GM18519 (cell line): ENCODE data around the gene SHOX.

Source experiments
- ATAC-seq: cut with Tn5 transposase; IDR thresholded peaks from one replicate; pipeline ENCODE4 v1.9.1; 2021; ENCODE audit warnings: mild to moderate bottlenecking, moderate library complexity; ENCODE audit not compliant: unreplicated experiment, low FRiP score

SHOX gene

DNA sequence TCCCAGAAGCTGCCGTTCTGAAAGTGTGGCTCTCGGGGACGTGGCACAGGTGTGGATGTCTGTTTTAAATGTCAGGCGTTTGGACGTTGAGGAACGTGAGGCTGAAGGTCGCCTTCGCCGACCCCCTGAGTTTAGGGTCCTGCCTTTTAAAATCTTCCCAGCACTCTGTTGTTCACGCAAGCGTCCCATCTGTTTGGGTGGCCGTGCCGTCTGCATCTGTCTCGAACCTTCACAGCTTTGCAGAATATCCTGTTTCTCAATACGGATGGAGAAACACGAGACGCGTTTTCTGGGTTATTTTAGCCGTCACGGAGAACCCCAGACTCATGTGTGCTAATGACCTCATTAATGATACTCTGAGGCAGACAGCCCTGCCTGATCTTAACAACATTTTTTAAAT lies 31.5 kb downstream of the SHOX start:
- ATAC-seq: no peak

DNA sequence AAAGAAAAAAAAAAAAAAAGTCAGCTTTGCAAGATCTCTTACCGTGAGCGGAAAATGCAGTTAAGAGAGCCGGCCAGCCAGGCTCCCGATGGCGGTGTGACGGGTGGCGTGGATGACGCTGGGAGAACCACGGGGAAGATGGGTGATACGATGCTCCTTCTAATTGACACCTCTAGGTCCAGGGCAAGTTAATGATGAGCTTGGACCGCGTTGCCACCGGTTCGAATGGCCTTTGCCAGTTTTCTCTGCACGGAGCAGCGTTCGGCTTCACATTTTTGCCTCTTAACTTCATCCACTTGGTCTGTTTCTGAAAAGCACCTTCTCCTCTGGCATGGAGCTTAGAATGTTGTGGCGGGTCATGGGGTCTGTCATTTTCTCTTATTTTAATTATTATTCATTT lies 33.2 kb downstream of the SHOX start:
- ATAC-seq: no peak

DNA sequence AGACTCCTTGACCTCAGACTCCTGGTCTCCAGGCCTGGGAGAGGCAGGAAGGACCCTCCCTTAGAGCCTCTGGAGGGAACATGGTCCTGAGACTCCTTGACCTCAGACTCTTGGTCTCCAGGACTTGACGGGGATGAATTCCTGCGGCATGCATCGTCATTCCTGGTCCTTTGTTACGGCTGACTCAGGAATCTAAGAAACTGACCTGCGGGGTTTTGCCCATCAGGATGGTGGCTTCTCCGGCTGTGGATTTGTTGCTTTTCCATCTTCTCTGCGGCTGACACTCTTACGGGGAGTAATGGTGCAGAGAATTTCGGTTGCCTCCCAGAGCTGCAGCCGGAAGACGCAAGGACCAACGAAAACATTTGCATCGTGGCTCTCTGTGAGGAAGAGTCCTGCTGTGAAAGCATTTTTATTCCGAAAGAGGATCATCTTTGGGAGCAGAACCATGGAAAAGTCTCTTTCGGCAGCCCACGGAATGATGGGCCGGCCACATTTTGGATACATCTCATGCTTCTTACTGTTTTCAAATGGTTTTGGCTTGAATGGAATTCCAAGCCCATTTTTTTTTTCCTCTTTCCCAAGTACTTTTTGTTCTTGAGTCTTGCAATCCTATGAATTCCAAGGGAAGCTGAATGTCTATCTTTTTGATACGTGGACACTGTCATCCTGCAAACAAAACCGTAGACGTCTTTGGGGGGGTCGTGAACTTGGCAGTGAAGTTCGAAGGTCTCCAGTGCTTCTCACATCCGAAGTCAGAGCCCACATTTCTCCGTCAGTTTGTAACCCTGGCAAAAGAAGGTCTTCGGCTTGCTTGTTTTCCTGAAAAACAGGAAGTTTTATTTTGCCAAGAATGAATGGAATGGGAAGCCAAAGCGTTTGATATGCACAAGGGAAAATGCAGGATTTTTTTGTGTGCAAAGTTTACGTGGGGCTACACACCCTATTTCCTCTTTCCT lies 36.5 kb downstream of the SHOX start:
- no peak for ATAC-seq

DNA sequence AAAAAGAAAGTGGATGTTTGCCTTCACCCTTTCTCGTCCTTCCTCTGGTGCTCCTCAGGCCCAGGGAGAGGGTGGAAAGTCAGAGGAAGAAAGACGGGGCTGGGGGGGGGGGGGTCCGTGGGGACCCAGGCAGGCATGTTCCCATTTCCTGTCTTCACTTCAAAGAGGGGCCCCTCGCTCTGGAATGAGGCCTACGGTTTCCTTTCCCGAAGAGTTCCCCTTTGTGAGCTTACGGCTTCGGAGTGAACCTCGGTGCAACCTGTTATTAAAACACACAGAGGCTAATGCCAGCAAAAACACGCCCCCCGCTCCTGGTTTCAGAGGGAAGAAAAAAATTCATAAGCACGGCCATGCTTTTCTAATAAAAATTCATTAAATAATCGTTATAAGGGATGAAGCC lies 40.1 kb downstream of the SHOX start:
- ATAC-seq: no peak

DNA sequence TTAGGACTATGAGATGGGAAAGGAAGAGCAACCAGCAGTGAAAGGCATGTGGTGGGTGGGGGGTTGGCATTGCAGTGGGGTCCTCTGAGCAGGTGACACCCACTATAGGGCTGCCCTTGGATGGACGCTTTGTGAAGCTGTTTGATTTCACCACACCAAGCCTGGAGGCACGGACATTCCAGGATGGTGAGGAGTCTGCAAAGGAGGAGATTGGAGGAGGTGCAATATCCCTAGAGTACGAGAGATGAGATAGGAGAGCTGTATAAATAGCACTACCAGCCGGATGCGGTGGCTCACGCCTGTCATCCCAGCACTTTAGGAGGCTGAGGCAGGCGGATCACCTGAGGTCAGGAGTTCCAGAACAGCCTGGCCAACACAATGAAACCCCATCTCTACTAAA lies 42.3 kb downstream of the SHOX start:
- no peak for ATAC-seq

DNA sequence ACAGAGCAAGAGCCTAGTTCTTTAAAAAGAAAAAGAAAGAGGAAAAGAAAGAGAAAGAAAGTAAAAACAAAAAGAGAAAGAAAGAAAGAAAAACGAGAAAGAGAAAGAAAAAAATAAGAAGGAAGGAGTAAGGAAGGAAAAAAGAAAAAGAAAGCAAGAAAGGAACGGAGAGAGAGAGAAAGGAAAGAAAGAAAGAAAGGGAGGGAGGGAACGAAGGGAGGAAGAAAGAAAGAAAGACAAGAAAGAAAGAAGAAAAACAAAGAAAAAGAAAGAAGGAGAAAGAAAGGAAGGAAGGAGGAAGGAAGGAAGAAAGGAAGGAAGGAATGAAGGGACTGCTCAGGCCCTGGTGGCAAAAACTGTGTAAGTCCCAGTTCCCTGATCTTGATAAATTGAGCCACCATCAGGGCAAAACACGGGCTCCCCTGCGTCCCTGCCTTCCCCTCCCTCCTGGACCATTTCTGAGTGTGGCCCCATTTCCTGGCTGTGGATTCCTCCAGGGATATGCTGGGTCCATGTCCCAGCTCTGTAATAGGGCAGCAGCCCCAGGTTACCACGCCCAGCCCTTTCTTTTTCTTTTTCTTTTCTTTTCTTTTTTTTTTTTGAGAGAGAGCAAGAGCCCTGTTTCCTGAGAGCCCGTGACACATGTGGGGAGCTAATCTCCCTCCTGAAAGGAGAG lies 44.8 kb downstream of the SHOX start:
- ATAC-seq: no peak

DNA sequence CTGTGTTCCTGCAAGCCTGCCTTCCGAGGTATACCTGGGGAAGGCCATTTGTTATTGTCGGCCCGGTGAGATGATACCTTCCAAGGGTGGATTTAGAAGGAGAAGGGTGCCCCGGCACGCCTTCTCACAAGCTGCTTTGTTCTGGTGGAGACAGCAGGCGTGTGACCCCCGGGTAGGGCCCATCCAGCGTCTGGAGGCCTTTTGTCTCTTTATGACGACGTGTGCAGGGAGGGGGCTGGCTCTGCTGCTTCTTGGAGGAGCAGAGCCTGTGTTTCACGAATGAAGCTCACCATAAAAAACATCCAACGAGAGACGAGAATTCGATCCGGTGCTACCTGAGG lies 45.3 kb downstream of the SHOX start:
- no peak for ATAC-seq

DNA sequence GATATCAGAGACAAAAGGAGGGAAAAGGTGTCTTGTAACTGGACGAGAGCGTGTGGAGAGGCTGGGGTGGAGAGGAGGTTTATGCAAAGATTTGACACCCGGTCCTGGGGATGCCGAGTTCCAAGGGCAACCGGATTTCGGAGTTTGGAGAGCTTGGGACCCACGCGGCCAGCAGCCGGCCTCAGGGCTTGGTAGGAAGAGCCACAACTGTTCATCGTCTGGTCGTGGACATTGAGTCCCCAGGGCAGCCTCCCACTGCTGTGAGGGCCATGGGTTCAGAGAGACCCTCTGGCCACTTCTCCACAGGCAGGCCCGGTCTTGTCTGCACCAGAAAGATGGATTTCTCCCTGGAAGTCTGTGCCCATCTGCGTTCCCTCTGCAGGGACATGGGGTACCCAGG lies 46.8 kb downstream of the SHOX start:
- ATAC-seq: no peak

DNA sequence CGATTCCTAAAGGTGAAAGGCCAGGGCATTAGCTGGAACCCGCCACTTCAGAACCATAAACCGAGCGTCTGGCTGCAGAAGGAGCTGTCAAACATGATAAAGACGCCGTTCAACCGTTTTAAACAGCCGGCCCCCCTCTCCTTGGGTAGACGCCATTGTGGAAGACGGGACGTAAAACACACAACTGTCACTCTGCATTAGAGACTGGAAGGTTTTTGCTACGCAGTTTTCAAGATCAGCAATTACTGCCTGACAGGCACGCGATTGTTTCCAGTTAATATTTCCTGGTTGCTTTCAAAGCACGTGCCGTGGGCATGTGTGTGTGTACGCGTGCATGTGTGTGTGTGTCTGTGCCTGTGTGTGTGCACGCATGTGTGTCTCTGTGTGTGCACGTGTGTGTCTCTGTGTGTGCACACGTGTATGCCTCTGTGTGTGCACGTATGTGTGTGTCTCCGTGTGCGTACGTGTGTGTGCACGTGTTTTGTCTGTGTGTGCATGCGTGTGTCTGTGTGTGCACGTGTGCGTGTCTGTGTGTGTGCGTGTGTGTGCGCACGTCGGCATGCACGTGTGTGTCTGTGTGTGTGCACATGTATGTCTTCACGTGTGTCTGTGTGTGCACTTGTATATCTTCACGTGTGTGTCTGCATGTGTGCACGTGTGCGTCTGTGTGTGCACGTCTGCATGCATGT lies 48.8 kb downstream of the SHOX start:
- no peak for ATAC-seq

DNA sequence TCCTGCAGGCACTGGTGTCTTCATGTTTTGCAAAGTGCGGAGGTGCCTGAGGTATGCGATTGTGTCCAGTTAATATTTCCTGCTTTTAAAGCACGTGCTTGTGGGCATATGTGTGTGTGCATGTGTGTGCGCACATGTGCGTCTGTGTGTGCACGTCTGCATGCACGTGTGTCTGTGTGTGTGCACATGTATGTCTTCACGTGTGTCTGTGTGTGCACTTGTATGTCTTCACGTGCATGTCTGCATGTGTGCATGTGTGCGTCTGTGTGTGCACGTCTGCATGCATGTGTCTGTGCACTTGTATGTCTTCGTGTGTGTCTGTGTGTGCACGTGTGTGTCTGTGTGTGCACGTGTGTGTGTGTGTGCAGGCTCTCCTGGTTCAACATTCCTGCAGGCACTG lies 49.5 kb downstream of the SHOX start:
- ATAC-seq: no peak

DNA sequence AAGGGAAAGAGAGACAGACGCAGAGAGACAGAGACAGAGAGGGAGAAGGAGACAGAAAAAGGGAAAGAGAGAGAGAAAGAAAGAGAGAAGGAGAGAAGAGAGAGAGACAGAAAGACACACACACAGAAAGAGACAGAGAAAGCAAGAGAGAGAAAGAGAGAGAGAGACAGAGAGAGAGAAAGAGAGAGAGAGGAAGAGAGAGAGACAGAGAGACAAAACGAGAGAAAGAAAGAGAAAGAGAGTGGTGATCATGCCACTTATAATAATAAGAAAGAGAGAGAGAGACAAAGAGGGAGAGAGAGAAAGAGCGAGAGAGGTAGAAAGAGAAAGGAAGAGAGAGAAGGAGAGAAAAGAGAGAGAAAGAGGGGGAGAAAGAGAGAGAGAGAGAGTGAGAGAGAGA lies 51.4 kb downstream of the SHOX start:
- ATAC-seq: no peak

DNA sequence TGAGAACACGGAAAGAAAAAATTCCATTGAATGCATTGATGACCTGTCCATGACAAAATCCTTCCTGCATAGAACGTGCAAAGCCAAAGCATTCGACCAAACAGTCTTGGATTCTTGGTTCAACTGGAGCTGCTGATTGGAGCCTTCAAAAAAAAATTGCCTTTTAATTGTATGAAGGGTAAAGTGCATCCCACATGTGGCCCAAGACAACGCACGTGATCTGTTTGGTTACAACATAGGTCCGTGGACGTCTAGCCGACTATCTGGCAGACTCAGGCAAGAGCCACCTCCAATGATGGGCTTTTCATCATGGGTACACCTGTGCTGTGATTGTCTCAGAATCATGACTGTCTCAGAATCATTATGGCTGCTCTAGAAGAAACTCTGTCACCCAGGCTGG lies 52.3 kb downstream of the SHOX start:
- ATAC-seq: no peak

DNA sequence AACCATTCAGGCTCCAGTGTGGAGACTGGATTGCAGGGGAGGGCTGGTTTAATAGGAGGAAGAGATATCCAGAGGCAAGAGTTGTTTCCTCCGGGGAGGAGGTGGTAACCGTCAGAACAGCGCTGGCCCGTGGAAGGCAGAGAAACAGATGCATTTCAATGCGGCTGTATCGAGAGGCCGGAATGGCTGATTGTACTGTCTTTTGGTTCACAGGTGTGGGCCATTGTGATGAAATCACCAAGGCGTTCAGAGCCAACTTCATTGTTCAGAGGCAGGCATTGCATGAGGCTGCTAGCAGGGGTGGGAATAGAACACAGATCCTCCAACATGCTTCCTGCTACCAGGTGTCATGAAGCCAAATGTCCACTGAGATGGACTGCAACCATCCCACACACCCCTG lies 53.0 kb downstream of the SHOX start:
- no peak for ATAC-seq

DNA sequence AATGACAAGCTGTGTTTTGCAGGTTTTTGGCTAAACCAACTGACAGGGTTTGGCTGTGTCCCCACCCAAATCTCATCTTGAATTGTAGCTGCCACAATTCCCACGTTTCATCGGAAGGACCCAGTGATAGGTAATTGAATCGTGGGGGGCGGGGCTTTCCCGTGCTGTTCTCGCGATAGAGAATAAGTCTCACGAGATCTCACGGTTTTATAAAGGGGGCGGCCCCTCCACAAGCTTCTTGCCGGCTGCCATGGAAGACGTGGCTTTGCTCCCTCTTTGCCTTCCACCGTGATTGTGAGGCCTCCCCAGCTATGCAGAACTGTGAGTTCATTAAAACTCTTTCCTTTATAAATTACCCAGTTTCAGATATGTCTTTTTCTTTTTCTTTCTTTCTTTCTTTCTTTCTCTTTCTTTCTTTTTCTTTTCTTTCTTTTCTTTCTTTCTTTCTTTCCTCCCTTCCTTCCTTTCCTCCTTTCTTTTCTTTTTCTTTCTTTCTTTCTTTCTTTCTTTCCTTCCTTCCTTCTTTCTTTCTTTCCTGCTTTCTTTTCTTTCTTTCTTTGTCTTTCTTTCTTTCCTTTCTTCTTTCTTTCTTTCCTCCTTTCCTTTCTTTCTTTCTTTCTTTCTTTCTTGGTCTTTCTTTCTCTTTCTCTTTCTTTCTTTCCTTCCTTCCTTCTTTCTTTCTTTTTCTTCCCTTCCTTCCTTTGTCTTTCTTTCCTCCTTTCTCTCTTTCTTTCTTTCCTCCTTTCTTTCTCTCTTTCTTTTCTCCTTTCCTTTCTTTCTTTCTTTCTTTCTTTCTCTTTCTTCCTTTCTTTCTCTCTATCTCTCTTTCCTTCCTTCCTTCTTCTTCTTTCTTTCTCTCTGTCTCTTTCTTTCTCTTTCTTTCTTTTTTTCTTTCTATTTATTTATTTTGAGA lies 54.8 kb downstream of the SHOX start:
- no peak for ATAC-seq

DNA sequence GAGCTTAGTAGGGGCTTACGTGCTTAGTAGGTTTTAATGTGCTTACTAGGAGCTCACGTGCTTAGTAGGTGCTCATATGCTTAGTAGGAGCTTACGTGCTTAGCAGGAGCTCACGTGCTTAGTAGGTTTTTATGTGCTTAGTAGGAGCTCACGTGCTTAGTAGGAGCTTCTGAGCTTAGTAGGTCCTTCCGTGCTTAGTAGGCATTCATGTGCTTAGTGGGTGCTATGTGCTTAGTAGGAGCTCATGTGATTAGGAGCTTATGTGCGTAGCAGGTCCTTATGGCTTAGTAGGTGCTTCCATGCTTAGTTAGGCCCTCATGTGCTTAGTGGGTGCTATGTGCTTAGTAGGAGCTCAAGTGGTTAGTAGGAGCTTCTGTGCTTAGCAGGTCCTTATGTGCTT lies 59.4 kb downstream of the SHOX start:
- ATAC-seq: no peak

DNA sequence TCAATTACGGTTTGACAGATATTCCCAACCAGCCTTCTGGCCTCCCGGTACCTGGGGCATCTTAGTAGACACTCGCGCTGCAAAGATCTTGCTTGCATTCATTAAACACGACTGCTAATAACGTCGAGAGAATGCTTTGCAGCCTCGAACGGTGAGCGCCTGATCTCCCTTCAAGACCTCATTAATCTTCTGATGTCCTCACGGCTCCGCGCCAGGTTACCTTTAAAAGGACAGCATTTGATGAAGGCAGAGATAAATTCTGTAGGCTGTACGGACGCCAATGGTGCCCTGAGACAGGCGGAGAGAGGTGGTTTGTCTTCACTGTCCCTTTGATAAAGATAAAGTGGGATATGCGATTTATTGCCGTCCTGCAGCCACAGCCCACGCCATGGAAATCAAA lies 64.2 kb downstream of the SHOX start:
- ATAC-seq: no peak

DNA sequence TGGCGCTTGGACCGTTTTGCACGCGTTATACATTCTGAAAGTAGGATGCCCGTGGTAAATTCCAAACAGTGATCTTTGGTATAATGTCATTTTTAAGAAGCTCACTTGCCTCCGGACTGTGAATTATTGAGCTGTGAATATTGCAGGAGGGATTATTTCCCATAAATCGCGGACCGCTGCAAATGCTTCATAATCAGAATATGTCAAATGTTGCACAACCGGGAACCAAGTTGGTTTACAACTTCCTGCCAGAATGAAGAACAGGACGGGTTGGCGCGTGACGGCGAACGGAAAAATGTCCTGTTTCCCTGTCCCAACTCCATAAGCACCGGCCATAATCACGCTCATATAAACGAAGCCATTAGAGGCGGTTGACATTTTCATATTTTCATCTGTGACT lies 67.6 kb downstream of the SHOX start:
- ATAC-seq: no peak

DNA sequence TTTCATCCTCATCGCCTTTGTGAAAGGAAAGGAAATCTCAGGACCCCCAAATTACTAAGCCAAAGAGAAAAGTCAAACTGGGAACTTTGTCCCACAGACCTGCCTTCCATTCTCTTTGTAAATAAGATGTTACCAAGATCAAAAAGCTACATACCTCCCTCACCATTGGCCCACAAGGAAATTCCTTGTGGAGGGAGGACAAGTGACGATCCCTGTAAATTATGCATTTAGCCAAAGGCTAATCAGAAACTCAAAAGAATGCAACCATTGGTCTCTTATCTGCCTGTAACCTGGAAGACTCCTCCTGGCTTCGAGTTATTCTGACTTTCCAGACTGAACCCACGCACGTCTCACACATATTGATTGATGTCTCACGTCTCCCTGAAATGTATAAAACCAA lies 70.3 kb downstream of the SHOX start:
- no peak for ATAC-seq

DNA sequence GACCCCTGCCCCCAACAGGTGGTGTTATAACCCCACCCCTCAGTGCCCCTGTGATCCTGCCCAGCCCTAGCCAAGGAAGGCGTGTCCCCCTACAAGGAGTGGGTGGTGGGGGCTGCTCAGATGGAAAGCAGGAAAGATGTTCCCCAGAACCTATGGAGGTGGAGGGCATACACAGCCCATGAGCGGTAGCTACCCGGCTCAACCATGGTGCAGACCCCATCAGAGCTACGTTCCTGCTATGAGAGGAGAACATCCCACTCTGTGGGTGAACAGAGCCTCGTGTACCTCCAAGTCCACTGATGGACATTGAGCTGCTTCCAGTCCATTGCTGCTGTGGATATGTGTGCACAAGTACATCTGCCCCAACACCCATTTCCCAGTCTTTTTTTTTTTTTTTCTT lies 71.1 kb downstream of the SHOX start:
- ATAC-seq: no peak

DNA sequence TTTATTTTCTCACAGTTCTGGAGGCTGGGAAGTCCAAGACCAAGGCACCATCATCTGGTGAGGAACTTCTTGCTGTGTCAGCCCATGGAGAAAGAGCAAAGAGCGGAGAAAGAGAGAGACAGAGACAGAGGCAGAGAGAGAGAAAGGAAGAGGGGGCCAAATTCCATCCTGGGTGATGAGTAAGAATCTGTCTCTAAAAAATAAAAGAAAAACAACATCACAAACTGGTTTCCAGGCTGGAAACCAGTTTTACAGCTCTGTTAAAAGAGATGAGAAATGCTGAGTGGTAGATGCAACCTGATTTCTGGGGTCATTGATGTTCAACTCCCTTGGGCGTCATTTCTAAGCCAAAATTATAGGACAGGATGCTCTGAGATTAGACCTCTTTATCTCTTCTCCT lies 72.9 kb downstream of the SHOX start:
- no peak for ATAC-seq

DNA sequence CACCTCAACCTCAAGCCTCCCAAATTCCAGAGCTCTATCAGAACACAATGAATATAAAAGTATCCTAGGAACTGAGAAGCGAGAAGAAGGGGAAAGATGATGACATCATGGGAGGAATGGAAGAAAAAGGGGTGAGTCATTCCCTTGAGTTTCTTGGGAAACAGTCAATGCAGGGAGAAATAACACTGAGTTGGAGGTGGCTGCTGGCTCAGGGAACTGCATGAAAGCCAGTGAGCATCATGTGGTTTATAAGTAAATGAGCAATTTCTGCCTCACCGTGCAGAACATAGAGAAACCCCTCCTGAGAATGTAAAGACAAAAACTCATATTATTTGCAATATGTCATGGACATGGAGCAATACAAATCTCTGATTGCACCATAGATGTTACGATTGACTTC lies 73.3 kb downstream of the SHOX start:
- no peak for ATAC-seq
